Astrocyte (in vitro differentiated cells and primary cell): ENCODE measurements around the gene YIF1A. TPM values are rescaled to one million over a fixed set of nuclear protein-coding genes. Genes with fewer than 3 reads are reported as not detected.

Source experiments
- DNase-seq: peaks from one replicate; pipeline ENCODE4 v3.0.0-alpha.2; 2010; ENCODE audit warnings: low read depth
- FAIRE-seq: peaks from 2 replicates; lab custom pipeline; 2011; peaks lifted over from hg19 to GRCh38; lab: Jason Lieb, UNC
- H2AFZ ChIP-seq: 2 replicates; pipeline ENCODE4 v1.6.0; 2012; ENCODE audit warnings: low read depth, low read length, inconsistent platforms
- H3K27ac ChIP-seq: 2 replicates; pipeline ENCODE4 v1.5.1; 2011; ENCODE audit warnings: low read depth, low read length, inconsistent platforms
- H3K27me3 ChIP-seq: 2 replicates; pipeline ENCODE4 v1.6.0; 2011; ENCODE audit warnings: low read length, inconsistent platforms; ENCODE audit not compliant: insufficient read depth
- H3K36me3 ChIP-seq: 2 replicates; pipeline ENCODE4 v1.5.1; 2011; ENCODE audit warnings: low read length, inconsistent platforms; ENCODE audit not compliant: insufficient read depth
- H3K4me1 ChIP-seq: 2 replicates; pipeline ENCODE4 v1.5.1; 2011; ENCODE audit warnings: low read length, inconsistent platforms; ENCODE audit not compliant: insufficient read depth
- H3K4me2 ChIP-seq: 2 replicates; pipeline ENCODE4 v1.6.0; 2012; ENCODE audit warnings: low read length, inconsistent platforms
- H3K4me3 ChIP-seq: 2 replicates; pipeline ENCODE4 v1.5.1; 2011; ENCODE audit warnings: low read depth, mild to moderate bottlenecking, low read length, inconsistent platforms; ENCODE audit not compliant: insufficient read depth
- H3K79me2 ChIP-seq: 2 replicates; pipeline ENCODE4 v1.6.0; 2012; ENCODE audit warnings: mild to moderate bottlenecking, low read length, inconsistent platforms; ENCODE audit not compliant: insufficient read depth
- H3K9ac ChIP-seq: 2 replicates; pipeline ENCODE4 v1.6.0; 2012; ENCODE audit warnings: mild to moderate bottlenecking, low read length, inconsistent platforms
- H3K9me3 ChIP-seq: 2 replicates; pipeline ENCODE4 v1.5.1; 2012; ENCODE audit warnings: low read depth, mild to moderate bottlenecking, low read length, inconsistent platforms; ENCODE audit not compliant: insufficient read depth
- H4K20me1 ChIP-seq: 2 replicates; pipeline ENCODE4 v1.6.0; 2012; ENCODE audit warnings: low read length, inconsistent platforms; ENCODE audit not compliant: insufficient read depth
- H3K27ac Mint-ChIP-seq: one replicate; pipeline ENCODE4 v1.8.0; 2021; ENCODE audit warnings: mild to moderate bottlenecking, mixed read lengths; ENCODE audit not compliant: unreplicated experiment
- H3K27me3 Mint-ChIP-seq: one replicate; pipeline ENCODE4 v1.8.0; 2021; ENCODE audit warnings: low read depth, mixed read lengths; ENCODE audit not compliant: unreplicated experiment
- H3K36me3 Mint-ChIP-seq: one replicate; pipeline ENCODE4 v1.8.0; 2021; ENCODE audit warnings: low read depth, mixed read lengths; ENCODE audit not compliant: unreplicated experiment
- H3K4me1 Mint-ChIP-seq: one replicate; pipeline ENCODE4 v1.8.0; 2021; ENCODE audit warnings: low read depth, mixed read lengths; ENCODE audit not compliant: unreplicated experiment
- H3K4me3 Mint-ChIP-seq: one replicate; pipeline ENCODE4 v1.8.0; 2021; ENCODE audit warnings: mild to moderate bottlenecking, moderate library complexity, mixed read lengths; ENCODE audit not compliant: unreplicated experiment
- H3K9me3 Mint-ChIP-seq: one replicate; pipeline ENCODE4 v1.8.0; 2021; ENCODE audit warnings: mild to moderate bottlenecking, mixed read lengths; ENCODE audit not compliant: unreplicated experiment
- EZH2 ChIP-seq: IDR thresholded peaks from 2 replicates; pipeline ENCODE4 v1.6.1; 2012; ENCODE audit warnings: mild to moderate bottlenecking, low read length, inconsistent platforms; ENCODE audit not compliant: insufficient read depth
- total RNA-seq: library from RNA; stranded (reverse); gene quantifications from 2 replicates; pipeline ENCODE4 v1.2.1, GENCODE V29; 2021
- TF ChIP-seq, protein P1 (sequence below): IDR thresholded peaks from 2 replicates; pipeline ENCODE4 v1.5.1; 2011; ENCODE audit warnings: low read depth, mild to moderate bottlenecking, inconsistent platforms, low read length, moderate library complexity; ENCODE audit not compliant: insufficient read depth

YIF1A gene
- total RNA-seq, 1 donor from 2014 or later = 129 TPM

DNA sequence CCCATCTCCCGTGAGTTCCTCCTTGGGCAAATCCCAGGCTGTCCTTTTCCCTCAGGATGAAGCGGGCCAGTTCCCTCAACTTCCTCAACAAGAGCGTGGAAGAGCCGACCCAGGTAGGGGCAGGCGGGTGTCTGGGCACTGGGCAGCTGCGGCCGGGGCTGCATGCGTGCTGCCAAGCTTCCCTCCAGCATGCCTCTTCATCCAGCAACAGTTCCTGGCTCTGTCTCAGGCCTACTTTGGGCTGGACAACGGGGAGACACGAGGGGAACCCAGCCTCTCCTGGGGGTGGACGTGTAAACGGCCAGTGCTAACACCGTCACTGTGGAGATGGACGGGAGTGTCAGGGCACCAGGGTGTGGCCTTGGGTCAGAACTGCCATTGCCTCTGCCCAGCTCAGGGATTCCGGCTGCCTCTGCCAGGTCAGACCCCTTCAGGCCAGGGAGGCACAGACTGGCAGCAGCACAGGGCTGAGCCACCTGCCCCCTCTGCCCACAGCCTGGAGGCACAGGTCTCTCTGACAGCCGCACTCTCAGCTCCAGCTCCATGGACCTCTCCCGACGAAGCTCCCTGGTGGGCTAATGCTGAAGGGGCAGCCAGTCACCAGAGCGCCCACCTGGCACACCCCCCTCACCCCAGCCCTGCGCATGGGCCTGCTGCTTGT, 22.4 kb downstream of the YIF1A start:
- no peaks in the 10 kb centered on the region for H3K27me3 Mint-ChIP-seq
- TF ChIP-seq EZH2 = no peak
- TF ChIP-seq, protein P1, sequence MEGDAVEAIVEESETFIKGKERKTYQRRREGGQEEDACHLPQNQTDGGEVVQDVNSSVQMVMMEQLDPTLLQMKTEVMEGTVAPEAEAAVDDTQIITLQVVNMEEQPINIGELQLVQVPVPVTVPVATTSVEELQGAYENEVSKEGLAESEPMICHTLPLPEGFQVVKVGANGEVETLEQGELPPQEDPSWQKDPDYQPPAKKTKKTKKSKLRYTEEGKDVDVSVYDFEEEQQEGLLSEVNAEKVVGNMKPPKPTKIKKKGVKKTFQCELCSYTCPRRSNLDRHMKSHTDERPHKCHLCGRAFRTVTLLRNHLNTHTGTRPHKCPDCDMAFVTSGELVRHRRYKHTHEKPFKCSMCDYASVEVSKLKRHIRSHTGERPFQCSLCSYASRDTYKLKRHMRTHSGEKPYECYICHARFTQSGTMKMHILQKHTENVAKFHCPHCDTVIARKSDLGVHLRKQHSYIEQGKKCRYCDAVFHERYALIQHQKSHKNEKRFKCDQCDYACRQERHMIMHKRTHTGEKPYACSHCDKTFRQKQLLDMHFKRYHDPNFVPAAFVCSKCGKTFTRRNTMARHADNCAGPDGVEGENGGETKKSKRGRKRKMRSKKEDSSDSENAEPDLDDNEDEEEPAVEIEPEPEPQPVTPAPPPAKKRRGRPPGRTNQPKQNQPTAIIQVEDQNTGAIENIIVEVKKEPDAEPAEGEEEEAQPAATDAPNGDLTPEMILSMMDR = no peak
- H3K4me3 Mint-ChIP-seq = peak overlapping the region; percentile 78
- H3K36me3 ChIP-seq = peaks cover 13% of the 10 kb centered on the region
- DNase-seq (no peak), FAIRE-seq (no peak)
- H3K4me3 ChIP-seq = no peak overlapping the region
- H3K4me1 Mint-ChIP-seq = peaks cover 7% of the 10 kb centered on the region
- no peaks in the 10 kb centered on the region for H3K9me3 Mint-ChIP-seq
- H3K4me1 ChIP-seq = peaks cover 21% of the 10 kb centered on the region
- no peak overlapping the region for H2AFZ ChIP-seq
- no peaks in the 10 kb centered on the region for H3K9me3 ChIP-seq
- H3K27ac ChIP-seq = peak overlapping the region; percentile 82
- peaks cover 26% of the 10 kb centered on the region for H3K79me2 ChIP-seq
- peak overlapping the region; percentile 89 for H3K27ac Mint-ChIP-seq
- H3K9ac ChIP-seq = peak overlapping the region; percentile 96
- H3K4me2 ChIP-seq = peak overlapping the region; percentile 88
- peaks cover 18% of the 10 kb centered on the region for H3K36me3 Mint-ChIP-seq
- H4K20me1 ChIP-seq = peaks cover 52% of the 10 kb centered on the region
- no peaks in the 10 kb centered on the region for H3K27me3 ChIP-seq

DNA sequence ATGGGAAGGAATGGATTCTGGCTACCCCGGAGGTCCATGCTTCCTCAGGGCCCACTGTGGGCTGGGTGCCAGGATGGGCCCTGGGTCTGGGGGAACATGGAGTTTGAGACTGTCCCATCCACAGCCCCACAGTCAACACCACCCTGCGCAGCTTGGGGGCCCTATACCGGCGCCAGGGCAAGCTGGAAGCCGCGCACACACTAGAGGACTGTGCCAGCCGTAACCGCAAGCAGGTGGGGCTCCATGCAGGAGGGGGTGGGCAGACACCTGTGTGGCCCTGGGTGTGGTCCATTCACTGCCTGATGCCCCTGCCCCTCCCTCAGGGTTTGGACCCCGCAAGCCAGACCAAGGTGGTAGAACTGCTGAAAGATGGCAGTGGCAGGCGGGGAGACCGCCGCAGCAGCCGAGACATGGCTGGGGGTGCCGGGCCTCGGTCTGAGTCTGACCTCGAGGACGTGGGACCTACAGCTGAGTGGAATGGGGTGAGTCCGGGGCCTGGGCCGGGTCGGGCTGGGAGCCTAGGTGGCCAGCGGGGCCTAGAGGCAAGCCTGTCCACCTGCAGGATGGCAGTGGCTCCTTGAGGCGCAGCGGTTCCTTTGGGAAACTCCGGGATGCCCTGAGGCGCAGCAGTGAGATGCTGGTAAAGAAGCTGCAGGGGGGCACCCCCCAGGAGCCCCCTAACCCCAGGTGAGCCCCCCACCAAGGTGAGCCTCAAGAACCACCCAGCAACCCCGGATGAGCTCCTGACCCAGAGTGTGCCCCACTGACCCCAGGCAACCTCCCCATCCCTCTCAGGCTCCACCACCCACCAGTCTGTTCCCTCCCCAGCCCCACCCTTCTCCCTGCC, 23.2 kb downstream of the YIF1A start:
- H3K4me1 ChIP-seq = peaks cover 21% of the 10 kb centered on the region
- no peaks in the 10 kb centered on the region for H3K9me3 ChIP-seq
- H3K4me1 Mint-ChIP-seq = peaks cover 7% of the 10 kb centered on the region
- no peak overlapping the region for H2AFZ ChIP-seq
- peaks cover 11% of the 10 kb centered on the region for H3K36me3 ChIP-seq
- H3K79me2 ChIP-seq = peaks cover 21% of the 10 kb centered on the region
- H3K27me3 Mint-ChIP-seq = no peaks in the 10 kb centered on the region
- no peak overlapping the region for H3K4me3 Mint-ChIP-seq
- H3K4me2 ChIP-seq = no peak overlapping the region
- H4K20me1 ChIP-seq = peaks cover 52% of the 10 kb centered on the region
- no peak overlapping the region for H3K27ac ChIP-seq
- FAIRE-seq (no peak), DNase-seq (no peak)
- H3K9me3 Mint-ChIP-seq = no peaks in the 10 kb centered on the region
- no peak overlapping the region for H3K4me3 ChIP-seq
- no peak overlapping the region for H3K27ac Mint-ChIP-seq
- peaks cover 18% of the 10 kb centered on the region for H3K36me3 Mint-ChIP-seq
- TF ChIP-seq, protein P1 = no peak
- TF ChIP-seq EZH2 = no peak
- H3K9ac ChIP-seq = no peak overlapping the region
- no peaks in the 10 kb centered on the region for H3K27me3 ChIP-seq
